HEK293 (cell line): ENCODE results near the gene COX6A2.

Experiments
- CTCF ChIA-PET: fragments of 350-600 bp; formaldehyde crosslinking; extraction: SDS; loops from one replicate; lab custom pipeline; 2021; ENCODE audit warnings: antibody characterized with exemption; lab: Yijun Ruan, JAX
- POLR2A ChIA-PET: fragments of 300-600 bp; formaldehyde crosslinking; extraction: SDS; loops from one replicate; lab custom pipeline; 2020; ENCODE audit warnings: antibody characterized with exemption, inconsistent platforms; lab: Yijun Ruan, JAX
- H3K27ac ChIP-seq: fragments of 200-500 bp; sonication (Bioruptor generic); 2 replicates; pipeline ENCODE4 v1.5.1; 2014; ENCODE audit warnings: low read depth, low read length, control low read depth, inconsistent platforms; ENCODE audit errors: extremely low read depth
- H3K36me3 ChIP-seq, 2 experiments: fragments of 200-500 bp in 1 of 2; sonication (Bioruptor generic) in 1 of 2; 1 replicate in 1 of 2; 2 replicates in 1 of 2; pipeline ENCODE4 v1.5.1; 2014 to 2017; ENCODE audit warnings: inconsistent platforms in 2 of 2, low read length in 2 of 2; ENCODE audit not compliant: control insufficient read depth in 2 of 2, insufficient read depth in 1 of 2
- H3K4me1 ChIP-seq: fragments of 200-500 bp; sonication (Bioruptor generic); 2 replicates; pipeline ENCODE4 v1.5.1; 2014; ENCODE audit warnings: mild to moderate bottlenecking, low read length, inconsistent platforms; ENCODE audit not compliant: control insufficient read depth, insufficient read depth
- H3K4me3 ChIP-seq: 2 replicates; pipeline ENCODE4 v1.5.1; 2011; ENCODE audit warnings: low read depth, mild to moderate bottlenecking, control low read depth, low read length, moderate library complexity
- H3K9me3 ChIP-seq: fragments of 200-500 bp; sonication (Bioruptor generic); 2 replicates; pipeline ENCODE4 v1.5.1; 2014; ENCODE audit warnings: low read depth, low read length, inconsistent platforms; ENCODE audit not compliant: control insufficient read depth, insufficient read depth
- GFI1B ChIP-seq: fragments of 450-650 bp; formaldehyde crosslinking; IDR thresholded peaks from 2 replicates; pipeline ENCODE4 v1.5.1; 2016; ENCODE audit warnings: missing biosample characterization, missing genetic modification characterization
- OVOL3 ChIP-seq: fragments of 450-650 bp; formaldehyde crosslinking; IDR thresholded peaks from 2 replicates; pipeline ENCODE4 v1.5.1; 2016; ENCODE audit warnings: missing biosample characterization, missing genetic modification characterization
- PRDM4 ChIP-seq: fragments of 450-650 bp; formaldehyde crosslinking; IDR thresholded peaks from 2 replicates; pipeline ENCODE4 v1.5.1; 2017; ENCODE audit warnings: missing biosample characterization, missing genetic modification characterization
- YY1 ChIP-seq: fragments of 450-650 bp; formaldehyde crosslinking; IDR thresholded peaks from 2 replicates; pipeline ENCODE4 v1.5.1; 2018; ENCODE audit warnings: missing biosample characterization, missing genetic modification characterization
- ZBTB7A ChIP-seq: fragments of 450-650 bp; formaldehyde crosslinking; IDR thresholded peaks from 2 replicates; pipeline ENCODE4 v1.5.1; 2016; ENCODE audit warnings: low read depth, missing biosample characterization, missing genetic modification characterization
- ZFP37 ChIP-seq: fragments of 450-650 bp; formaldehyde crosslinking; IDR thresholded peaks from 2 replicates; pipeline ENCODE4 v1.5.1; 2016; ENCODE audit warnings: missing biosample characterization, missing genetic modification characterization
- ZNF169 ChIP-seq: fragments of 450-650 bp; formaldehyde crosslinking; IDR thresholded peaks from 2 replicates; pipeline ENCODE4 v1.5.1; 2016; ENCODE audit warnings: missing biosample characterization, missing genetic modification characterization
- ZNF184 ChIP-seq: fragments of 450-650 bp; IDR thresholded peaks from 2 replicates; pipeline ENCODE4 v1.5.1; 2018; ENCODE audit warnings: missing biosample characterization, mild to moderate bottlenecking, missing genetic modification characterization
- ZNF19 ChIP-seq: fragments of 450-650 bp; formaldehyde crosslinking; IDR thresholded peaks from 2 replicates; pipeline ENCODE4; 2016; ENCODE audit warnings: missing biosample characterization, missing genetic modification characterization, low read depth
- ZNF350 ChIP-seq: fragments of 450-650 bp; formaldehyde crosslinking; IDR thresholded peaks from 2 replicates; pipeline ENCODE4 v1.5.0; 2017; ENCODE audit warnings: missing biosample characterization, mild to moderate bottlenecking, missing genetic modification characterization
- ZNF610 ChIP-seq: fragments of 450-650 bp; formaldehyde crosslinking; IDR thresholded peaks from 2 replicates; pipeline ENCODE4 v1.5.1; 2016; ENCODE audit warnings: missing biosample characterization, missing genetic modification characterization, borderline replicate concordance
- ZNF621 ChIP-seq: fragments of 450-650 bp; formaldehyde crosslinking; IDR thresholded peaks from 2 replicates; pipeline ENCODE4 v1.5.1; 2017; ENCODE audit warnings: missing biosample characterization, missing genetic modification characterization
- ZNF629 ChIP-seq: fragments of 450-650 bp; formaldehyde crosslinking; IDR thresholded peaks from 2 replicates; pipeline ENCODE4 v1.5.1; 2017; ENCODE audit warnings: missing biosample characterization, missing genetic modification characterization
- ZNF791 ChIP-seq: fragments of 450-650 bp; formaldehyde crosslinking; IDR thresholded peaks from 2 replicates; pipeline ENCODE4 v1.5.1; 2016; ENCODE audit warnings: missing biosample characterization, missing genetic modification characterization
- ZNF792 ChIP-seq: fragments of 450-650 bp; formaldehyde crosslinking; IDR thresholded peaks from 2 replicates; pipeline ENCODE4 v1.5.1; 2016; ENCODE audit warnings: missing biosample characterization, missing genetic modification characterization
- TF ChIP-seq, protein P1 (sequence below): fragments of 450-650 bp; formaldehyde crosslinking; IDR thresholded peaks from 2 replicates; pipeline ENCODE4 v1.5.1; 2016; ENCODE audit warnings: missing biosample characterization, missing genetic modification characterization
- TF ChIP-seq, protein P2 (sequence below): fragments of 450-650 bp; formaldehyde crosslinking; IDR thresholded peaks from 2 replicates; pipeline ENCODE4 v1.5.1; 2016; ENCODE audit warnings: missing biosample characterization, missing genetic modification characterization
- TF ChIP-seq, protein P3 (sequence below): fragments of 450-650 bp; formaldehyde crosslinking; IDR thresholded peaks from 2 replicates; pipeline ENCODE4 v1.5.1; 2016; ENCODE audit warnings: missing biosample characterization, missing genetic modification characterization
- TF ChIP-seq, protein P4 (sequence below): fragments of 450-650 bp; formaldehyde crosslinking; IDR thresholded peaks from 2 replicates; pipeline ENCODE4 v1.5.1; 2016; ENCODE audit warnings: missing biosample characterization, missing genetic modification characterization, low read depth

The COX6A2 gene

DNA sequence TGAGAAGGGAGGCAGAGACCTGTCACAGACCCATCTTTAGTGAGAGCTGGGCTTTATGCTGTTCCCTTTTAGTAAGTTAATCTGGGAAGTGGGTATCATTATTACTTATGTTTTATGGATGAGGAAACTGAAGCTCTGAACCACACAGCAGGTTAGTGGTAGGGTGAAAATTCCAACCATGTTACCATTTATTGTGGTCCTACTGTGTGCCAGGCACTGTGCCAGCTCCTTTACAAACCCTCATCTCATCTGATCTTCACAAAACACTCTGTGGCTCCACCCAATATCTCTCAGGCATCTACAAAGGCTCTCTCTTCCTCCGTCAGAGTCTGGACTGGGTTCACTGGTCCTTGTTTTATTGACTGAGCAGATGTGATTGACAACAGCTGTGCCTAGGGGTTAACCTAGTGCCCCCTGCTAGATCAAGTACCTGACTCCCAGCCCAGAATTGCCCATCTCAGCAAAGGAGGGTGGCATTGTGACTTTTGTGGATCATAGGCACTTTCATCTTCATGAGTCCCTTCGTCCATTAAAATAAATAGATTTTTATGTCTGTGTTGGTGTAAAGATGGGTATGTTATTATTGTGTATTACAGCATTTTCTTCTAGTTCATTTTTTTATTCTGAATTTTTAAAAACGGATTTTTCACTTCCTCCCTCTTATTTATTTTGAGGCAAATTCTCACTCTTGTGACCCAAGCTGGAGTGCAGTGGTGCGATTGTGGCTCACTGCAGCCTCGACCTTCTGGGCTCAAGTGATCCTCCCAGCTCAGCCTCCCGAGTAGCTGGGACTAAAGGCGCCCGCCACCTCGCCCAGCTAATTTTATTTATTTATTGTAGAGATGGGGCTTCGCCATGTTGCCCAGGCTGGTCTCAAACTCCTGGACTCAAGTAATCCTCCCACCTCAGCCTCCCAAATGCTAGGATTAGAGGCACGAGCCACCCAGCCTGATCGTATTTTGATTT is 46.9 kb upstream of the COX6A2 start:
- Histone ChIP-seq H3K27ac (no peak overlapping the region), H3K4me1 (no peaks in the 10 kb centered on the region), H3K9me3 (no peaks in the 10 kb centered on the region), H3K4me3 (no peak overlapping the region), H3K36me3 (peaks cover 0 to 10% of the 10 kb centered on the region in 2 experiments; a peak in 1 of 3 replicates)
- CTCF ChIA-PET: interaction anchor here (0.7 to 1.1 kb wide), 4 partner anchors 15 to 282 kb away, joined by 3 to 6 read pairs (median 3); partner anchors contain the start of gene ARMC5
- TF ChIP-seq ZNF19 (tag by site-specific recombination) (no peak), GFI1B (tag by site-specific recombination) (no peak), ZNF791 (tag by site-specific recombination) (no peak), YY1 (tag by site-specific recombination) (no peak), ZNF350 (tag by site-specific recombination) (no peak), OVOL3 (no peak), PRDM4 (tag by site-specific recombination) (no peak), ZNF169 (tag by site-specific recombination) (no peak), ZFP37 (tag by site-specific recombination) (no peak), ZNF621 (no peak), ZBTB7A (tag by site-specific recombination) (no peak), ZNF610 (tag by site-specific recombination) (no peak), ZNF792 (no peak), ZNF184 (no peak), ZNF629 (no peak)
- TF ChIP-seq, protein P1, sequence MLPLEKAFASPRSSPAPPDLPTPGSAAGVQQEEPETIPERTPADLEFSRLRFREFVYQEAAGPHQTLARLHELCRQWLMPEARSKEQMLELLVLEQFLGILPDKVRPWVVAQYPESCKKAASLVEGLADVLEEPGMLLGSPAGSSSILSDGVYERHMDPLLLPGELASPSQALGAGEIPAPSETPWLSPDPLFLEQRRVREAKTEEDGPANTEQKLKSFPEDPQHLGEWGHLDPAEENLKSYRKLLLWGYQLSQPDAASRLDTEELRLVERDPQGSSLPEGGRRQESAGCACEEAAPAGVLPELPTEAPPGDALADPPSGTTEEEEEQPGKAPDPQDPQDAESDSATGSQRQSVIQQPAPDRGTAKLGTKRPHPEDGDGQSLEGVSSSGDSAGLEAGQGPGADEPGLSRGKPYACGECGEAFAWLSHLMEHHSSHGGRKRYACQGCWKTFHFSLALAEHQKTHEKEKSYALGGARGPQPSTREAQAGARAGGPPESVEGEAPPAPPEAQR: no peak
- TF ChIP-seq, protein P2, sequence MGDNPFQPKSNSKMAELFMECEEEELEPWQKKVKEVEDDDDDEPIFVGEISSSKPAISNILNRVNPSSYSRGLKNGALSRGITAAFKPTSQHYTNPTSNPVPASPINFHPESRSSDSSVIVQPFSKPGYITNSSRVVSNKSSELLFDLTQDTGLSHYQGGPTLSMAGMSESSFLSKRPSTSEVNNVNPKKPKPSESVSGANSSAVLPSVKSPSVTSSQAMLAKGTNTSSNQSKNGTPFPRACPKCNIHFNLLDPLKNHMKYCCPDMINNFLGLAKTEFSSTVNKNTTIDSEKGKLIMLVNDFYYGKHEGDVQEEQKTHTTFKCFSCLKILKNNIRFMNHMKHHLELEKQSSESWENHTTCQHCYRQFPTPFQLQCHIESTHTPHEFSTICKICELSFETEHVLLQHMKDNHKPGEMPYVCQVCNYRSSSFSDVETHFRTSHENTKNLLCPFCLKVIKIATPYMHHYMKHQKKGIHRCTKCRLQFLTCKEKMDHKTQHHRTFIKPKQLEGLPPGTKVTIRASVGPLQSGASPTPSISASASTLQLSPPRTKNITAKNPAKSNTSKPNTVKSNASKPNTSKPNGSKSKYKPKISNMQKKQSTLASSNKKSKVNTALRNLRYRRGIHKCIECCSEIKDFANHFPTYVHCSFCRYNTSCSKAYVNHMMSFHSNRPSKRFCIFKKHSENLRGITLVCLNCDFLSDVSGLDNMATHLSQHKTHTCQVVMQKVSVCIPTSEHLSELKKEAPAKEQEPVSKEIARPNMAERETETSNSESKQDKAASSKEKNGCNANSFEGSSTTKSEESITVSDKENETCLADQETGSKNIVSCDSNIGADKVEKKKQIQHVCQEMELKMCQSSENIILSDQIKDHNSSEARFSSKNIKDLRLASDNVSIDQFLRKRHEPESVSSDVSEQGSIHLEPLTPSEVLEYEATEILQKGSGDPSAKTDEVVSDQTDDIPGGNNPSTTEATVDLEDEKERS (tag by site-specific recombination): no peak
- TF ChIP-seq, protein P3, sequence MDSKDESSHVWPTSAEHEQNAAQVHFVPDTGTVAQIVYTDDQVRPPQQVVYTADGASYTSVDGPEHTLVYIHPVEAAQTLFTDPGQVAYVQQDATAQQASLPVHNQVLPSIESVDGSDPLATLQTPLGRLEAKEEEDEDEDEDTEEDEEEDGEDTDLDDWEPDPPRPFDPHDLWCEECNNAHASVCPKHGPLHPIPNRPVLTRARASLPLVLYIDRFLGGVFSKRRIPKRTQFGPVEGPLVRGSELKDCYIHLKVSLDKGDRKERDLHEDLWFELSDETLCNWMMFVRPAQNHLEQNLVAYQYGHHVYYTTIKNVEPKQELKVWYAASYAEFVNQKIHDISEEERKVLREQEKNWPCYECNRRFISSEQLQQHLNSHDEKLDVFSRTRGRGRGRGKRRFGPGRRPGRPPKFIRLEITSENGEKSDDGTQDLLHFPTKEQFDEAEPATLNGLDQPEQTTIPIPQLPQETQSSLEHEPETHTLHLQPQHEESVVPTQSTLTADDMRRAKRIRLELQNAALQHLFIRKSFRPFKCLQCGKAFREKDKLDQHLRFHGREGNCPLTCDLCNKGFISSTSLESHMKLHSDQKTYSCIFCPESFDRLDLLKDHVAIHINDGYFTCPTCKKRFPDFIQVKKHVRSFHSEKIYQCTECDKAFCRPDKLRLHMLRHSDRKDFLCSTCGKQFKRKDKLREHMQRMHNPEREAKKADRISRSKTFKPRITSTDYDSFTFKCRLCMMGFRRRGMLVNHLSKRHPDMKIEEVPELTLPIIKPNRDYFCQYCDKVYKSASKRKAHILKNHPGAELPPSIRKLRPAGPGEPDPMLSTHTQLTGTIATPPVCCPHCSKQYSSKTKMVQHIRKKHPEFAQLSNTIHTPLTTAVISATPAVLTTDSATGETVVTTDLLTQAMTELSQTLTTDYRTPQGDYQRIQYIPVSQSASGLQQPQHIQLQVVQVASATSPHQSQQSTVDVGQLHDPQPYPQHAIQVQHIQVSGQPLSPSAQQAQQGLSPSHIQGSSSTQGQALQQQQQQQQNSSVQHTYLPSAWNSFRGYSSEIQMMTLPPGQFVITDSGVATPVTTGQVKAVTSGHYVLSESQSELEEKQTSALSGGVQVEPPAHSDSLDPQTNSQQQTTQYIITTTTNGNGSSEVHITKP (tag by site-specific recombination): no peak
- TF ChIP-seq, protein P4, sequence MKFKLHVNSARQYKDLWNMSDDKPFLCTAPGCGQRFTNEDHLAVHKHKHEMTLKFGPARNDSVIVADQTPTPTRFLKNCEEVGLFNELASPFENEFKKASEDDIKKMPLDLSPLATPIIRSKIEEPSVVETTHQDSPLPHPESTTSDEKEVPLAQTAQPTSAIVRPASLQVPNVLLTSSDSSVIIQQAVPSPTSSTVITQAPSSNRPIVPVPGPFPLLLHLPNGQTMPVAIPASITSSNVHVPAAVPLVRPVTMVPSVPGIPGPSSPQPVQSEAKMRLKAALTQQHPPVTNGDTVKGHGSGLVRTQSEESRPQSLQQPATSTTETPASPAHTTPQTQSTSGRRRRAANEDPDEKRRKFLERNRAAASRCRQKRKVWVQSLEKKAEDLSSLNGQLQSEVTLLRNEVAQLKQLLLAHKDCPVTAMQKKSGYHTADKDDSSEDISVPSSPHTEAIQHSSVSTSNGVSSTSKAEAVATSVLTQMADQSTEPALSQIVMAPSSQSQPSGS (tag by site-specific recombination): no peak
- POLR2A ChIA-PET: no interaction called here
